MM.1S (cell line): ENCODE measurements around the gene DDX10.

Experiments
- DNase-seq: peaks from one replicate; pipeline ENCODE4 v3.0.0-alpha.2; 2015
- H2AFZ ChIP-seq: fragments of 300-600 bp; sonication (generic); 2 replicates; pipeline ENCODE4 v1.6.0; 2016; ENCODE audit warnings: antibody characterized with exemption, low read length
- H3F3A ChIP-seq: fragments of 300-600 bp; sonication (generic); 2 replicates; pipeline ENCODE4 v1.6.1; 2016; ENCODE audit warnings: mild to moderate bottlenecking, antibody characterized with exemption, low read length, moderate library complexity, mixed read lengths; ENCODE audit not compliant: insufficient read depth
- H3K27ac ChIP-seq: fragments of 300-600 bp; sonication (generic); 2 replicates; pipeline ENCODE4 v1.5.1; 2016; ENCODE audit warnings: mild to moderate bottlenecking, low read length
- H3K27me3 ChIP-seq: fragments of 300-600 bp; sonication (generic); replicated peaks from 2 replicates; pipeline ENCODE4 v1.6.0; 2016; ENCODE audit warnings: low read length; ENCODE audit not compliant: insufficient read depth
- H3K36me3 ChIP-seq: fragments of 300-600 bp; sonication (generic); replicated peaks from 2 replicates; pipeline ENCODE4 v1.6.1; 2016; ENCODE audit warnings: mild to moderate bottlenecking, low read length, mixed read lengths; ENCODE audit not compliant: insufficient read depth
- H3K4me1 ChIP-seq: fragments of 300-600 bp; sonication (generic); 2 replicates; pipeline ENCODE4 v1.6.1; 2016; ENCODE audit warnings: low read length, mixed read lengths
- H3K4me2 ChIP-seq: fragments of 300-600 bp; sonication (generic); 2 replicates; pipeline ENCODE4 v1.6.0; 2016; ENCODE audit warnings: low read depth, low read length
- H3K4me3 ChIP-seq: fragments of 300-600 bp; sonication (generic); 2 replicates; pipeline ENCODE4 v1.5.1; 2016; ENCODE audit warnings: low read length, mixed read lengths
- H3K79me2 ChIP-seq: fragments of 300-600 bp; sonication (generic); 2 replicates; pipeline ENCODE4 v1.6.1; 2016; ENCODE audit warnings: mixed run types, low read length, mixed read lengths
- H3K9ac ChIP-seq: fragments of 300-600 bp; sonication (generic); 2 replicates; pipeline ENCODE4 v1.6.1; 2016; ENCODE audit warnings: low read length, mixed read lengths
- H3K9me2 ChIP-seq: fragments of 300-600 bp; sonication (generic); replicated peaks from 2 replicates; pipeline ENCODE4 v1.6.1; 2016; ENCODE audit warnings: mild to moderate bottlenecking, low read length, mixed read lengths; ENCODE audit not compliant: insufficient read depth
- H3K9me3 ChIP-seq: fragments of 300-600 bp; sonication (generic); replicated peaks from 2 replicates; pipeline ENCODE4 v1.6.1; 2016; ENCODE audit warnings: mild to moderate bottlenecking, low read length, mixed read lengths; ENCODE audit not compliant: insufficient read depth
- H4K20me1 ChIP-seq: fragments of 300-600 bp; sonication (generic); 2 replicates; pipeline ENCODE4 v1.6.1; 2016; ENCODE audit warnings: mild to moderate bottlenecking, low read length, moderate library complexity, mixed read lengths; ENCODE audit not compliant: insufficient read depth
- CTCF ChIP-seq: fragments of 300-600 bp; sonication (generic); IDR thresholded peaks from 2 replicates; pipeline ENCODE4 v1.5.1; 2016; ENCODE audit warnings: antibody characterized with exemption, low read length, mixed read lengths
- EZH2 ChIP-seq: fragments of 300-600 bp; sonication (generic); optimal IDR thresholded peaks from 2 replicates; pipeline ENCODE3; 2017; ENCODE audit warnings: low read depth, mild to moderate bottlenecking, antibody characterized with exemption, low read length, mixed read lengths
- EZH2phosphoT487 ChIP-seq: fragments of 300-600 bp; sonication (generic); IDR thresholded peaks from 2 replicates; pipeline ENCODE4 v1.6.1; 2018; ENCODE audit warnings: antibody characterized with exemption, low read length

The DDX10 gene

GRCh38 chr11:108724974-108725689, 60.3 kb downstream of the DDX10 start:
- H3K4me2 ChIP-seq: no peak overlapping the region
- H4K20me1 ChIP-seq: no peaks in the 10 kb centered on the region
- no peaks in the 10 kb centered on the region for H3K4me1 ChIP-seq
- peaks cover 4% of the 10 kb centered on the region; the same call in 1 of the 2 replicates for H3K36me3 ChIP-seq
- no peak overlapping the region for H3K27ac ChIP-seq
- DNase-seq: no peak
- H2AFZ ChIP-seq: no peak overlapping the region
- H3K9me2 ChIP-seq: no peaks in the 10 kb centered on the region
- no peaks in the 10 kb centered on the region for H3F3A ChIP-seq
- H3K27me3 ChIP-seq: no peaks in the 10 kb centered on the region
- no peak overlapping the region for H3K4me3 ChIP-seq
- TF ChIP-seq CTCF (no peak), EZH2phosphoT487 (no peak), EZH2 (no peak)
- no peaks in the 10 kb centered on the region for H3K9me3 ChIP-seq
- no peak overlapping the region for H3K9ac ChIP-seq
- H3K79me2 ChIP-seq: peaks cover 21% of the 10 kb centered on the region

GRCh38 chr11:108726077-108726800, 61.4 kb downstream of the DDX10 start:
- Histone ChIP-seq H3K27me3 (no peaks in the 10 kb centered on the region), H3F3A (no peaks in the 10 kb centered on the region), H3K4me3 (no peak overlapping the region), H3K27ac (no peak overlapping the region), H3K79me2 (peaks cover 21% of the 10 kb centered on the region), H4K20me1 (no peaks in the 10 kb centered on the region), H3K36me3 (peaks cover 4% of the 10 kb centered on the region; the same call in 1 of the 2 replicates), H2AFZ (no peak overlapping the region), H3K9ac (no peak overlapping the region), H3K4me2 (no peak overlapping the region), H3K4me1 (no peaks in the 10 kb centered on the region), H3K9me2 (no peaks in the 10 kb centered on the region), H3K9me3 (no peaks in the 10 kb centered on the region)
- no peak for DNase-seq
- TF ChIP-seq EZH2phosphoT487: no peak
- no peak for TF ChIP-seq EZH2
- no peak for TF ChIP-seq CTCF

GRCh38 chr11:108727665-108728064, 62.8 kb downstream of the DDX10 start:
- TF ChIP-seq CTCF (no peak), EZH2 (no peak), EZH2phosphoT487 (no peak)
- Histone ChIP-seq H3K36me3 (peaks cover 4% of the 10 kb centered on the region; the same call in 1 of the 2 replicates), H3K9ac (no peak overlapping the region), H4K20me1 (no peaks in the 10 kb centered on the region), H3K27me3 (no peaks in the 10 kb centered on the region), H3K4me1 (no peaks in the 10 kb centered on the region), H3K9me2 (no peaks in the 10 kb centered on the region), H3F3A (no peaks in the 10 kb centered on the region), H2AFZ (no peak overlapping the region), H3K27ac (no peak overlapping the region), H3K4me3 (no peak overlapping the region), H3K79me2 (peaks cover 21% of the 10 kb centered on the region), H3K4me2 (no peak overlapping the region), H3K9me3 (no peaks in the 10 kb centered on the region)
- no peak for DNase-seq
